PC-3 (cell line): ENCODE data around the gene GPX6. TPM values are rescaled to one million over a fixed set of nuclear protein-coding genes. Genes with fewer than 3 reads are reported as not detected.
"Not testable (repeated sequence)": the region's sequence is repeated elsewhere in the genome, so short reads cannot be mapped to it uniquely, and the experiment has no call there.

Experiments
- ATAC-seq: fragments of 200-7000 bp; cut with Tn5 transposase; 2 replicates; pipeline ENCODE4 v1.9.1; 2020; ENCODE audit warnings: mild to moderate bottlenecking, moderate library complexity
- BruUV-seq: library from RNA; stranded (reverse); fragments of 400-500 nt; replicated peaks from 2 replicates; lab custom pipeline; 2021; lab: Mats Ljungman, UMichigan
- CTCF ChIA-PET: fragments of 300-600 bp; sonication (Branson Sonifier 250); formaldehyde crosslinking; loops from one replicate; lab custom pipeline; 2022; ENCODE audit warnings: antibody characterized with exemption; lab: Charles Lee
- POLR2A ChIA-PET: fragments of 300-600 bp; sonication (Branson Sonifier 250); formaldehyde crosslinking; loops from one replicate; lab custom pipeline; 2022; ENCODE audit warnings: antibody characterized with exemption; ENCODE audit not compliant: unreplicated experiment; lab: Charles Lee
- DNase-seq: peaks from one replicate; pipeline ENCODE4 v3.0.0-alpha.2; 2015
- H2AFZ ChIP-seq: fragments of 300-600 bp; sonication (generic); 2 replicates; pipeline ENCODE4 v1.6.0; 2016; ENCODE audit warnings: antibody characterized with exemption, low read length
- H3F3A ChIP-seq: fragments of 300-600 bp; sonication (generic); one replicate; pipeline ENCODE4 v1.6.0; 2017; ENCODE audit warnings: antibody characterized with exemption, low read length, control low read depth, mild to moderate bottlenecking; ENCODE audit not compliant: unreplicated experiment
- H3K27ac ChIP-seq: fragments of 300-600 bp; sonication (generic); 2 replicates; pipeline ENCODE4 v1.5.1; 2016; ENCODE audit warnings: mild to moderate bottlenecking, low read length
- H3K27me3 ChIP-seq: fragments of 300-600 bp; sonication (generic); 2 replicates; pipeline ENCODE4 v1.6.1; 2016; ENCODE audit warnings: low read length, mixed read lengths
- H3K36me3 ChIP-seq: fragments of 300-600 bp; sonication (generic); 2 replicates; pipeline ENCODE4 v1.6.1; 2016; ENCODE audit warnings: low read depth, mixed run types, low read length, mixed read lengths
- H3K4me1 ChIP-seq: fragments of 300-600 bp; sonication (generic); 2 replicates; pipeline ENCODE4 v1.5.1; 2016; ENCODE audit warnings: low read length; ENCODE audit not compliant: insufficient read depth
- H3K4me2 ChIP-seq: fragments of 300-600 bp; sonication (generic); 2 replicates; pipeline ENCODE4 v1.6.0; 2016; ENCODE audit warnings: low read length
- H3K4me3 ChIP-seq: fragments of 300-600 bp; sonication (generic); 2 replicates; pipeline ENCODE4 v1.5.1; 2016; ENCODE audit warnings: mild to moderate bottlenecking, low read length, mixed read lengths
- H3K79me2 ChIP-seq: fragments of 300-600 bp; sonication (generic); 2 replicates; pipeline ENCODE4 v1.6.1; 2017; ENCODE audit warnings: low read length, mixed read lengths
- H3K9ac ChIP-seq: fragments of 300-600 bp; sonication (generic); 2 replicates; pipeline ENCODE4 v1.6.0; 2016; ENCODE audit warnings: mild to moderate bottlenecking, low read length
- H3K9me2 ChIP-seq: fragments of 300-600 bp; sonication (generic); replicated peaks from 2 replicates; pipeline ENCODE4 v1.6.1; 2016; ENCODE audit warnings: mixed run types, low read length, mixed read lengths
- H3K9me3 ChIP-seq: fragments of 300-600 bp; sonication (generic); 2 replicates; pipeline ENCODE4 v1.6.1; 2016; ENCODE audit warnings: low read length, mixed read lengths
- H4K20me1 ChIP-seq: fragments of 300-600 bp; sonication (generic); 2 replicates; pipeline ENCODE4 v1.6.1; 2016; ENCODE audit warnings: low read length, mixed read lengths
- CTCF ChIP-seq: fragments of 300-600 bp; sonication (generic); conservative IDR thresholded peaks from 2 replicates; pipeline ENCODE4 v1.5.1; 2017; ENCODE audit warnings: antibody characterized with exemption, low read depth, mild to moderate bottlenecking, low read length
- EZH2 ChIP-seq: fragments of 300-600 bp; sonication (generic); IDR thresholded peaks from one replicate; pipeline ENCODE4 v1.6.1; 2017; ENCODE audit warnings: antibody characterized with exemption, mild to moderate bottlenecking, low read length; ENCODE audit not compliant: unreplicated experiment
- EZH2phosphoT487 ChIP-seq: fragments of 300-600 bp; sonication (generic); IDR thresholded peaks from 2 replicates; pipeline ENCODE4 v1.6.1; 2018; ENCODE audit warnings: mild to moderate bottlenecking, antibody characterized with exemption, low read length, borderline replicate concordance
- intact Hi-C: fragments of 100-400 bp; cut with micrococcal nuclease; formaldehyde crosslinking; loops from 2 replicates; pipeline ENCODE4 v1.9.0; 2023
- total RNA-seq: library from RNA; depleted of rRNA; stranded (reverse); fragments of >200 nt; gene quantifications from 2 replicates; pipeline ENCODE4 v1.2.3, GENCODE V29; 2014

Gene GPX6
- total RNA-seq, 1 experiment from 2014 or later, result not detected

GRCh38 chr6:28474441-28475219, 41.0 kb downstream of the GPX6 start:
- H3K27ac ChIP-seq, result no peak overlapping the region
- H3K9ac ChIP-seq, result no peak overlapping the region
- peak overlapping the region; percentile 73 for H3K4me2 ChIP-seq
- no peaks in the 10 kb centered on the region for H3F3A ChIP-seq
- no peaks in the 10 kb centered on the region for H3K9me2 ChIP-seq
- H3K79me2 ChIP-seq, result no peaks in the 10 kb centered on the region
- TF ChIP-seq EZH2 (no peak), EZH2phosphoT487 (no peak), CTCF (no peak)
- no TSS peak for BruUV-seq
- peaks cover 32% of the 10 kb centered on the region for H3K27me3 ChIP-seq
- DNase-seq (peak; percentile 85), ATAC-seq (peak; percentile 70)
- no peaks in the 10 kb centered on the region for H4K20me1 ChIP-seq
- ChIA-PET CTCF (no interaction called here), POLR2A (no interaction called here)
- H2AFZ ChIP-seq, result peak overlapping the region; percentile 50
- no peaks in the 10 kb centered on the region for H3K36me3 ChIP-seq
- H3K9me3 ChIP-seq, result no peaks in the 10 kb centered on the region
- H3K4me1 ChIP-seq, result 0 out of 2 replicates have a peak, but pooled peaks cover 6% of the 10 kb centered on the region
- intact Hi-C loops, result no loop called here
- H3K4me3 ChIP-seq, result peak overlapping the region; percentile 59; the same call in 1 of the 2 replicates

- H3K27me3 ChIP-seq, result peaks cover 30% of the 10 kb centered on the region
- POLR2A ChIA-PET, result interaction anchor here (0.5 kb wide), 1 partner anchor 391 kb away, joined by 3 read pairs; no protein-coding TSS in a partner anchor
- H3K9ac ChIP-seq, H4K20me1 ChIP-seq, H3K4me3 ChIP-seq, H3K9me2 ChIP-seq, CTCF ChIA-PET, ATAC-seq, H3F3A ChIP-seq, H3K27ac ChIP-seq, intact Hi-C loops, H3K4me1 ChIP-seq, H2AFZ ChIP-seq, BruUV-seq, H3K36me3 ChIP-seq, H3K79me2 ChIP-seq, H3K4me2 ChIP-seq, H3K9me3 ChIP-seq, DNase-seq: not testable (repeated sequence)
Measured at GRCh38 chr6:28469153-28469745, 46.3 kb downstream of the GPX6 start.

GRCh38 chr6:28468056-28468455, 47.5 kb downstream of the GPX6 start:
- no peak for TF ChIP-seq EZH2
- TF ChIP-seq CTCF, result no peak
- TF ChIP-seq EZH2phosphoT487, result no peak
- H3K4me3 ChIP-seq, result no peak overlapping the region
- H3K36me3 ChIP-seq, result no peaks in the 10 kb centered on the region
- no peaks in the 10 kb centered on the region for H3K9me3 ChIP-seq
- POLR2A ChIA-PET, result no interaction called here
- no peaks in the 10 kb centered on the region for H3K9me2 ChIP-seq
- H3K4me2 ChIP-seq, result no peak overlapping the region
- DNase-seq (no peak), ATAC-seq (no peak)
- no peak overlapping the region for H2AFZ ChIP-seq
- H3K4me1 ChIP-seq, result no peaks in the 10 kb centered on the region
- peaks cover 42% of the 10 kb centered on the region for H3K27me3 ChIP-seq
- H3K9ac ChIP-seq, result no peak overlapping the region
- CTCF ChIA-PET, result no interaction called here
- H3K27ac ChIP-seq, result no peak overlapping the region
- no peaks in the 10 kb centered on the region for H4K20me1 ChIP-seq
- BruUV-seq, result no TSS peak
- no peaks in the 10 kb centered on the region for H3K79me2 ChIP-seq
- H3F3A ChIP-seq, result no peaks in the 10 kb centered on the region
- intact Hi-C loops, result no loop called here
